ENCODE results near the gene KRTAP4-2. TPM values are rescaled to one million over a fixed set of nuclear protein-coding genes. Genes with fewer than 3 reads are reported as not detected.
"Not testable (repeated sequence)": the region's sequence is repeated elsewhere in the genome, so short reads cannot be mapped to it uniquely, and the experiment has no call there.

KRTAP4-2 gene
- total RNA-seq, 1 donor from 2014 or later: not detected

DNA sequence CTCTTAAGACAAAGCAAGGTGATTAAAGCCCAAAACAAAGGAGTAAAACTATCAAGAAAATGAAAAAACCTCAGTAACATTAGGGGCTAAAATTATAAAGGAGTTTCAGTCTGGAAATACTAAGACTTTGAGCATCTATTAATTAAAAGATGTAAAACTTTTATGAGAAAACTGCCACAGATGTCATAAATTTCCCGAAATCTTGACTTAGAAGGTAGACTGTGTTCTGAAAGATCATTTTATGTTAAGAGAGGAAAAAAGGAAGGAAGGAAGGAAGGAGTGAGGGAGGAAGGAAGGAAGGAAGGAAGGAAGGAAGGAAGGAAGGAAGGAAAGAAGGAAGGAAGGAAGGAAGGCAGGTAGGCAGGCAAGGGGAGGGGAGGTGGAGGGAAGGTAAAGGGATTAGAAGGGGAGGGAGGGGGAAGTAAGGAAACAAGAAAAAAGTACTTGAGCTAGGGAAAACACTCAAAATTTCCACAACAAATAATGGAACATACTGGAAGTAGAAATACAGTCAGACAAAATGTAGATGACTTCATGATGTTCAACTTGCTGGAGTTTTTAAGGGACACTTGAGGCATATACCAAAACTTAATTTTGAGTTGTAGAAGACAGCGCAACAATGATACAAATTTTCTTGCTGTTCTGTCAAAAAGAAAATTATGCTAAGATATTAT is 30.4 kb downstream of the KRTAP4-2 start:
- Mint-ChIP-seq H3K36me3 (ENCODE audit: low read depth, unreplicated experiment) (peaks cover 13% of the 10 kb centered on the region), H3K27ac (ENCODE audit: unreplicated experiment) (no peak overlapping the region), H3K4me1 (ENCODE audit: unreplicated experiment) (peaks cover 7% of the 10 kb centered on the region)

DNA sequence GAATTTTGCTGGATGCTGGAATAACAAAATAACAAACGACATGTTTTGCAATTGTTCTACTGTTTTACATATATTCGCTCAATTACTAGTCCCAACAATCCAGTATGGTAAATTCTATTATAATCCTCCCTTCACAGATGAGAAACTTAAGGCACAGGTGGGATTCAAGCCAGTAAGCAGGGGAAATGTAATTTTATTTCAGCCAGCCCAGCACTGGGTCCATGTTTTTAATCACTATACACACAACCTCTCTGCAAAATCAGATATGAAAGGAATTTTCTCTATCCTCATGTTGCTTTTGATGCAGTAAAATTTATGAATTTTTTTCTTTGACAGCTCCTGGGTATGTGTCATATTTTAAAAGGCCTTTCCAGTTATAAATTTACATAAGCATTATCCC is 32.8 kb downstream of the KRTAP4-2 start:
- peaks cover 13% of the 10 kb centered on the region for H3K36me3 Mint-ChIP-seq (ENCODE audit: low read depth, unreplicated experiment)
- H3K4me3 Mint-ChIP-seq (ENCODE audit: unreplicated experiment): no peak overlapping the region
- H3K27me3 Mint-ChIP-seq (ENCODE audit: unreplicated experiment): peaks cover 3% of the 10 kb centered on the region
- peaks cover 11% of the 10 kb centered on the region for H3K9me3 Mint-ChIP-seq (ENCODE audit: unreplicated experiment)
- no peak for DNase-seq (ENCODE audit: low spot score)
- H3K4me1 Mint-ChIP-seq (ENCODE audit: unreplicated experiment): peaks cover 7% of the 10 kb centered on the region
- TF ChIP-seq, protein P1, sequence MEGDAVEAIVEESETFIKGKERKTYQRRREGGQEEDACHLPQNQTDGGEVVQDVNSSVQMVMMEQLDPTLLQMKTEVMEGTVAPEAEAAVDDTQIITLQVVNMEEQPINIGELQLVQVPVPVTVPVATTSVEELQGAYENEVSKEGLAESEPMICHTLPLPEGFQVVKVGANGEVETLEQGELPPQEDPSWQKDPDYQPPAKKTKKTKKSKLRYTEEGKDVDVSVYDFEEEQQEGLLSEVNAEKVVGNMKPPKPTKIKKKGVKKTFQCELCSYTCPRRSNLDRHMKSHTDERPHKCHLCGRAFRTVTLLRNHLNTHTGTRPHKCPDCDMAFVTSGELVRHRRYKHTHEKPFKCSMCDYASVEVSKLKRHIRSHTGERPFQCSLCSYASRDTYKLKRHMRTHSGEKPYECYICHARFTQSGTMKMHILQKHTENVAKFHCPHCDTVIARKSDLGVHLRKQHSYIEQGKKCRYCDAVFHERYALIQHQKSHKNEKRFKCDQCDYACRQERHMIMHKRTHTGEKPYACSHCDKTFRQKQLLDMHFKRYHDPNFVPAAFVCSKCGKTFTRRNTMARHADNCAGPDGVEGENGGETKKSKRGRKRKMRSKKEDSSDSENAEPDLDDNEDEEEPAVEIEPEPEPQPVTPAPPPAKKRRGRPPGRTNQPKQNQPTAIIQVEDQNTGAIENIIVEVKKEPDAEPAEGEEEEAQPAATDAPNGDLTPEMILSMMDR (IDR thresholded peaks at IDR 0.05; ENCODE audit: unreplicated experiment): no peak
- no peak overlapping the region for H3K27ac Mint-ChIP-seq (ENCODE audit: unreplicated experiment)

More for the DNA sequence above, 30.4 kb downstream of the KRTAP4-2 start:
- H3K9me3 Mint-ChIP-seq (ENCODE audit: unreplicated experiment): peaks cover 7% of the 10 kb centered on the region
- TF ChIP-seq, protein P1 (IDR thresholded peaks at IDR 0.05; ENCODE audit: unreplicated experiment): no peak
- no peak for DNase-seq (ENCODE audit: low spot score)
- no peak overlapping the region for H3K4me3 Mint-ChIP-seq (ENCODE audit: unreplicated experiment)
- H3K27me3 Mint-ChIP-seq (ENCODE audit: unreplicated experiment): peaks cover 3% of the 10 kb centered on the region

DNA sequence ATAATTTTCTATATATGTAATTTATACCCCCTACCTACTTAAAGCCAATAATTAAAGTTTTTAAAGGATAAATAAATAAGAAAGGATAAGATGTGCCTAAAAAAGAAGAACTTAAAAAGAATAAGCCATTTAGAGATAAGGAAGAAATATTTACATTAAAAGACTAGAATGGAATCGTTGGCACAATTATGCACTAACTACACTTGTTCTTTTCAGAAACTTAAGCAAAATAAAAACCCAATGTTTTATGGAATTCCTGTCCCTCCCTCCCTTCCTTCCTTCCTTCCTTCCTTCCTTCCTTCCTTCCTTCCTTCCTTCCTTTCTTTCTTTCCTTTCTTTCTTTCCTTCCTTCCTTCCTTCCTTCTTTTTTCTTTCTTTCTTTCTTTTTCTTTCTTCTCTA is 33.2 kb downstream of the KRTAP4-2 start:
- no peak for DNase-seq (ENCODE audit: low spot score)
- Mint-ChIP-seq H3K4me1 (ENCODE audit: unreplicated experiment) (peaks cover 7% of the 10 kb centered on the region), H3K4me3 (ENCODE audit: unreplicated experiment) (no peak overlapping the region), H3K27ac (ENCODE audit: unreplicated experiment) (no peak overlapping the region), H3K27me3 (ENCODE audit: unreplicated experiment) (peaks cover 3% of the 10 kb centered on the region), H3K9me3 (ENCODE audit: unreplicated experiment) (peaks cover 11% of the 10 kb centered on the region), H3K36me3 (ENCODE audit: low read depth, unreplicated experiment) (peaks cover 13% of the 10 kb centered on the region)
- TF ChIP-seq, protein P1 (IDR thresholded peaks at IDR 0.05; ENCODE audit: unreplicated experiment): no peak

DNA sequence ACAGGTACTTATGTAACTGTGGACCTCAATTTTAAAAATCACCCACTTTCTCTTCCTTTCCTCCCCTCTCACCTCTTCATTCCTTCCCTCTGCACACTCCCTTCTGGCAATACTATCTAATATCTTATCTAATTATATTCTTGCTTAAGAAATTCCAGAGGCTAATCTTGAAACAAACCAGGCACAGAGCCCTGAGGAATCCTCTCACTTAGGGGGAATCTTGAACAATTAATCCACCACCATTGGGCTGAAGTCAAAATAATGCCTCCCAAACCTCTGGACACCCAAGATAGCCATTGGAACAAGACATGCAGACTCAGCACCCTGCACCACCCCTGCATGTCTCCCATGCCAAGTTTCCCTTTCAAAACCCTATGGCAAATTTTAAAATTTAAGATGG is 36.7 kb downstream of the KRTAP4-2 start:
- Mint-ChIP-seq H3K27ac (ENCODE audit: unreplicated experiment) (no peak overlapping the region), H3K4me1 (ENCODE audit: unreplicated experiment) (peaks cover 6% of the 10 kb centered on the region), H3K9me3 (ENCODE audit: unreplicated experiment) (peaks cover 15% of the 10 kb centered on the region), H3K27me3 (ENCODE audit: unreplicated experiment) (peaks cover 3% of the 10 kb centered on the region), H3K4me3 (ENCODE audit: unreplicated experiment) (no peak overlapping the region), H3K36me3 (ENCODE audit: low read depth, unreplicated experiment) (peaks cover 17% of the 10 kb centered on the region)
- TF ChIP-seq, protein P1 (IDR thresholded peaks at IDR 0.05; ENCODE audit: unreplicated experiment): no peak
- DNase-seq (ENCODE audit: low spot score): no peak

DNA sequence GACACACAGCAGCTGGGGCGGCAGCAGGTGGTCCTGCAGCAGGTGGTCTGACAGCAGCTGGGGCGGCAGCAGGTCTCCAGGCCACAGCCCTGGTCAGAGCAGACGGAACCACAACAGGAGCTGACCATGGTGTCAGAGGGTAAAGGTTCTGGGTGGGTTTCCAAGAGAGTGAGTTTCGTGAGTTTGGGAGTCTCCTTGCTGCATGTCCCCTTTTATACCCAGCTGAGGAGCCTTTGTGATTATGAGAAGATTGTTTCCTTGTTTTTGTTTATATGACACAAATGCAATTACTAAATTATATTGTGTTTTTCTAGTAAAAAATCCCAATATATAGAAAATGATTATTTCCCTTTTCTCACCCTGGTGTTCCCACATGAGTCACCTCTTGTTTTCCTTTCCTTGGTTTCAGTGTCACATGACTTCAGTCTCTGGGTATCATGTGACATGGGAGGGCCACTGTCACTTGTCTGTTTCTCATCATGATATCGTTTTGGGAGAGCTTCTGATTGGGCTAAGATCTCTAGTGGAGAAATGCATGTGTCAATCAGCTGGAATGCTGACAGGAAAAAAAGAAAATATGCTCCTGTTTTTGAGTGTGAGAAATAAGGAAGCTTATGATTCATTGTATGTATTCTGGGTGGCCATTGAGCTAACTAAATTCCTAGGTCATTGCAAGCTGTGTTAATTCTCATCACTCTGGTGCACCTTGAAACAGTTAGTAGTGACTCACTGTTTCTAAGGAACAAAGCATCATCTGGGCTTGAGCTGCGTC is 37.5 kb downstream of the KRTAP4-2 start, which contains the start of gene KRTAP4-6:
Gene KRTAP4-6, minus strand, starts transcription at position 185 of the 772 bp plus-strand sequence. Its CDS starts 57 bp downstream, at position 128.
- H3K9me3 Mint-ChIP-seq (ENCODE audit: unreplicated experiment): peaks cover 15% of the 10 kb centered on the region
- H3K27ac Mint-ChIP-seq (ENCODE audit: unreplicated experiment): peak within 1 kb of the TSS; percentile 9
- H3K4me1 Mint-ChIP-seq (ENCODE audit: unreplicated experiment): no peaks in the 10 kb centered on the region
- peaks cover 3% of the 10 kb centered on the region for H3K27me3 Mint-ChIP-seq (ENCODE audit: unreplicated experiment)
- TF ChIP-seq, protein P1 (IDR thresholded peaks at IDR 0.05; ENCODE audit: unreplicated experiment): no peak
- DNase-seq (ENCODE audit: low spot score): no peak
- H3K4me3 Mint-ChIP-seq (ENCODE audit: unreplicated experiment): no peak within 1 kb of the TSS
- H3K36me3 Mint-ChIP-seq (ENCODE audit: low read depth, unreplicated experiment): peaks cover 17% of the 10 kb centered on the region

DNA sequence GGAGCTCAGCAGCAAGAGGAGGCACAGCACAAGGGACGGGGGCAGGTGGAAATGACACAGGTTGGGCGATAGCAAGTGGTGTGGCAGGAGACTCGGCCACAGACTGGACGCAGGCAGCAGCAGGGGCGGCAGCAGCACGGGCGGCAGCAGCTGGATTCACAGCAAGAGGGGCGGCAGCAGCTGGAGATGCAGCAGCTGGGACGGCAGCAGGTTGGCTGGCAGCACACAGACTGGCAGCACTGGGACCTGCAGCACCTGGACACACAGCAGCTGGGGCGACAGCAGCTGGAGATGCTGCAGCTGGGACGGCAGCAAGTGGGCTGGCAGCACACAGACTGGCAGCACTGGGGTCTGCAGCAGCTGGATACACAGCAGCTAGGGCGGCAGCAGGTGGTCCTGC is 38.2 kb downstream of the KRTAP4-2 start:
- Mint-ChIP-seq H3K36me3 (ENCODE audit: low read depth, unreplicated experiment) (peaks cover 17% of the 10 kb centered on the region), H3K9me3 (ENCODE audit: unreplicated experiment) (peaks cover 15% of the 10 kb centered on the region), H3K27ac (ENCODE audit: unreplicated experiment) (peak overlapping the region; percentile 9)
- not testable (repeated sequence) for H3K27me3 Mint-ChIP-seq (ENCODE audit: unreplicated experiment); DNase-seq (ENCODE audit: low spot score); H3K4me3 Mint-ChIP-seq (ENCODE audit: unreplicated experiment); H3K4me1 Mint-ChIP-seq (ENCODE audit: unreplicated experiment)

Data from endothelial cell (in vitro differentiated cells).